Mesendoderm (in vitro differentiated cells): ENCODE data around the gene AGPAT1.
"Not testable (repeated sequence)": the region's sequence is repeated elsewhere in the genome, so short reads cannot be mapped to it uniquely, and the experiment has no call there.

Experiments used
- DNase-seq: peaks from one replicate; pipeline ENCODE4 v3.0.0; 2013
- H2AK5ac ChIP-seq: 2 replicates; pipeline ENCODE4 v1.6.1; 2013; ENCODE audit warnings: low read length, inconsistent platforms
- H2BK120ac ChIP-seq: 2 replicates; pipeline ENCODE4 v1.6.1; 2013; ENCODE audit warnings: low read depth, mild to moderate bottlenecking, low read length, moderate library complexity, mixed read lengths
- H2BK15ac ChIP-seq: replicated peaks from 2 replicates; pipeline ENCODE4 v1.6.1; 2013; ENCODE audit warnings: low read depth, mild to moderate bottlenecking, moderate library complexity
- H2BK5ac ChIP-seq: 2 replicates; pipeline ENCODE4 v1.6.1; 2013; ENCODE audit warnings: low read length, inconsistent platforms
- H3K18ac ChIP-seq: 2 replicates; pipeline ENCODE4 v1.6.1; 2013; ENCODE audit warnings: mild to moderate bottlenecking, low read length, mixed read lengths
- H3K23ac ChIP-seq: one replicate; pipeline ENCODE4 v1.6.1; 2013; ENCODE audit warnings: low read length
- H3K27ac ChIP-seq: 2 replicates; pipeline ENCODE4 v1.5.1; 2013; ENCODE audit warnings: low read depth, mild to moderate bottlenecking, inconsistent platforms, low read length, moderate library complexity
- H3K27me3 ChIP-seq: 2 replicates; pipeline ENCODE4 v1.6.1; 2013; ENCODE audit warnings: low read length, control low read depth, mild to moderate bottlenecking, inconsistent platforms; ENCODE audit not compliant: insufficient read depth, poor library complexity
- H3K36me3 ChIP-seq: 2 replicates; pipeline ENCODE4 v1.6.1; 2013; ENCODE audit warnings: low read length, inconsistent platforms; ENCODE audit not compliant: control insufficient read depth, insufficient read depth
- H3K4ac ChIP-seq: one replicate; pipeline ENCODE4 v1.6.1; 2013; ENCODE audit warnings: low read depth, mild to moderate bottlenecking, low read length, moderate library complexity
- H3K4me1 ChIP-seq: 2 replicates; pipeline ENCODE4 v1.6.1; 2013; ENCODE audit warnings: low read depth, low read length, inconsistent platforms; ENCODE audit not compliant: control insufficient read depth
- H3K4me2 ChIP-seq: 2 replicates; pipeline ENCODE4 v1.6.1; 2013; ENCODE audit warnings: low read length
- H3K4me3 ChIP-seq: 2 replicates; pipeline ENCODE4 v1.5.1; 2013; ENCODE audit warnings: mild to moderate bottlenecking, low read length
- H3K56ac ChIP-seq: one replicate; pipeline ENCODE4 v1.6.1; 2013; ENCODE audit warnings: low read length
- H3K79me1 ChIP-seq: 2 replicates; pipeline ENCODE4 v1.6.1; 2013; ENCODE audit warnings: low read length, inconsistent platforms
- H3K79me2 ChIP-seq: 2 replicates; pipeline ENCODE4 v1.6.1; 2013; ENCODE audit warnings: mild to moderate bottlenecking, low read length; ENCODE audit not compliant: control insufficient read depth, insufficient read depth
- H3K9ac ChIP-seq: 2 replicates; pipeline ENCODE4 v1.6.1; 2013; ENCODE audit warnings: low read length, inconsistent platforms
- H4K5ac ChIP-seq: one replicate; pipeline ENCODE4 v1.6.1; 2013; ENCODE audit warnings: low read length
- H4K8ac ChIP-seq: one replicate; pipeline ENCODE4 v1.6.1; 2013; ENCODE audit warnings: low read depth, mild to moderate bottlenecking, control low read depth, low read length, moderate library complexity
- WGBS: extraction: QIAGEN DNeasy Blood & Tissue Kit; methylation state at CpG from one replicate; pipeline ENCODE4 v1.1.7; 2013; ENCODE audit warnings: low lambda C conversion rate, missing lambda C conversion rate; ENCODE audit not compliant: insufficient coverage; ENCODE audit errors: extremely low coverage; 5-methylcytosine and 5-hydroxymethylcytosine counted together

AGPAT1 gene

DNA sequence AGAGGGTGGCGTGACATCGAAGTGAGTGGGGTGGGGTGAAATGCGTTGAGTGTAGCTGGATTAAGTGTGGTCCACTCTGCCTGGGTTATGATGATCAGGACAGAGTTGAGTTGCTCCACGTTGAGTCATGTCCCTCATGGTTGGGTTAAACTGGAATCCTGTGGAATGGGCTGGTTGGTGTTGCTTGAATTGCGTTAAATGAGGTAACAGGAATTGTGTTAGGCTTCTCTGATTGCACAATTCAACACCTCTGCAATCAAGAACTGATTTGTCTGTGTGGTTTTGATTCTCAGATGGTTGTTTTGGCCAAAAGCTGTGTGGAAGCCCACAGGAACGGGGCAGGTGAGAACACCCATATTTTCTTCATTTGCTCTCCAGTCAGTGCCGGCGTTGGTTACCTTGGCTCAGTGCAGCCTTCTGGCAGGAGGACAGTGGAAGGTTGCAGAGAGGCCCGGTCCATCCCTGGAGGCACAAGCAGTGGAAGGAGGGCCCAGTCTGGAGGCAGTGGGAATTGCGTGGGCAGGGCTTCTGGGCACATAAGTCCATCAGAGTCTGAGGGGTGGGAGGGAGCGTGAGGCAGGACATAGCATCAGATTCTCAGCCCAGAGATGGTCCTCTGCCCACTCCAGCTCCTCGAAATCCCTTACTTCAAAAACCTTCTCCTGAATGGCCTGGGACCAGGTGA lies 36.3 kb upstream of the AGPAT1 start:
- no peak overlapping the region for H4K8ac ChIP-seq
- no peak overlapping the region for H3K4me2 ChIP-seq
- no peak for DNase-seq
- no peak overlapping the region for H3K23ac ChIP-seq
- H4K5ac ChIP-seq: no peak overlapping the region
- no peak overlapping the region for H3K27ac ChIP-seq
- no peaks in the 10 kb centered on the region for H3K27me3 ChIP-seq
- no peak overlapping the region for H3K9ac ChIP-seq
- no CpG with 5 or more reads among the region's 12 CpGs for WGBS
- no peaks in the 10 kb centered on the region for H3K36me3 ChIP-seq
- H2BK15ac ChIP-seq: no peak overlapping the region
- H3K4ac ChIP-seq: no peak overlapping the region
- no peak overlapping the region for H3K56ac ChIP-seq
- H2BK120ac ChIP-seq: no peak overlapping the region
- H3K79me2 ChIP-seq: no peaks in the 10 kb centered on the region
- no peaks in the 10 kb centered on the region for H3K79me1 ChIP-seq
- no peak overlapping the region for H2AK5ac ChIP-seq
- H2BK5ac ChIP-seq: no peak overlapping the region
- no peak overlapping the region for H3K4me3 ChIP-seq
- H3K4me1 ChIP-seq: no peaks in the 10 kb centered on the region
- no peak overlapping the region for H3K18ac ChIP-seq

DNA sequence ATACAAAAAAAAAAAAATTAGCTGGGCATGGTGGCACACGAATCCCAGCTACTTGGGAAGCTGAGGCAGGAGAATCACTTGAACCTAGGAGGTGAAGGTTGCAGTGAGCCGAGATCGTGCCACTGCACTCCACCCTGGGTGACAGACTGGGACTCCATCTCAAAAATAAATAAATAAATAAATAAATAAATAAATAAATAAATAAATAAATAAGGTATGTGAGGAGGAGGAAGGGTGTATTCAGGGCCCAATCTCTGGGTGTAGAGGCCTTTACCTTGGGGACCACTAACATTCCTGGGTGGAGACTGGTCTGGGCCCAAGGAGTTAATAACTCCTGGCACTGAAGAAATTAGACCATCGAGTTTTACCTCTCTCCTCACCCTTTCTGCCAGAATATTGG lies 35.5 kb upstream of the AGPAT1 start:
- not testable (repeated sequence) for H4K5ac ChIP-seq, H3K79me2 ChIP-seq, H3K4me3 ChIP-seq, H3K18ac ChIP-seq, H3K56ac ChIP-seq, H3K9ac ChIP-seq, H2BK120ac ChIP-seq, H3K4me2 ChIP-seq, H2BK15ac ChIP-seq, H3K4me1 ChIP-seq, H3K4ac ChIP-seq, H3K79me1 ChIP-seq, H3K23ac ChIP-seq, H2AK5ac ChIP-seq, H2BK5ac ChIP-seq, H3K36me3 ChIP-seq, H3K27me3 ChIP-seq, H4K8ac ChIP-seq, H3K27ac ChIP-seq, DNase-seq
- no CpG with 5 or more reads among the region's 4 CpGs for WGBS

DNA sequence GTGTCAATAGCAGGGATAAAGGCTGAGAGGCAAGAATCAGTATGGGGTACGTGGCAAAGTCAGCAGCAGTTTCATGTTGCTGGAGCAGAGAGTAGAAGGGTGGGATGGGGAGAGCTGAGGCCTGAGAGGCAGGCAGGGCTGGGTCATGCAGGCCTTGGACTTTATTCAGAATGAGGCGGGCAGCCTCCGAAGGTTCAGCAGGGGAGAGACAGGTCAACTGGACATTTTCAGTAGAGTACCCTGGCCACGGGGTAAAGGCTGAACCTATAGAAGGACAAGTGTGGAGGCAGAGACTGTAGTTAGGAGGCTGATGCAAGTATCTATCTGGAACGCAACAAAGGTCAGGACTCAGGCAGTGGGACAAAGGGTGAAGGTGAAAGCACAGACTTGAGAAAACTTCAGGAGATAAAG lies 34.3 kb upstream of the AGPAT1 start:
- Histone ChIP-seq H3K23ac (no peak overlapping the region), H3K79me2 (no peaks in the 10 kb centered on the region), H3K56ac (no peak overlapping the region), H3K4me2 (no peak overlapping the region), H3K27ac (no peak overlapping the region), H3K79me1 (no peaks in the 10 kb centered on the region), H2AK5ac (no peak overlapping the region), H2BK5ac (no peak overlapping the region), H3K9ac (no peak overlapping the region), H3K27me3 (no peaks in the 10 kb centered on the region), H3K4ac (no peak overlapping the region), H3K18ac (no peak overlapping the region), H3K4me1 (no peaks in the 10 kb centered on the region), H2BK15ac (no peak overlapping the region), H3K36me3 (no peaks in the 10 kb centered on the region), H4K5ac (no peak overlapping the region), H3K4me3 (no peak overlapping the region), H4K8ac (no peak overlapping the region), H2BK120ac (no peak overlapping the region)
- no peak for DNase-seq
- no CpG with 5 or more reads among the region's 5 CpGs for WGBS

DNA sequence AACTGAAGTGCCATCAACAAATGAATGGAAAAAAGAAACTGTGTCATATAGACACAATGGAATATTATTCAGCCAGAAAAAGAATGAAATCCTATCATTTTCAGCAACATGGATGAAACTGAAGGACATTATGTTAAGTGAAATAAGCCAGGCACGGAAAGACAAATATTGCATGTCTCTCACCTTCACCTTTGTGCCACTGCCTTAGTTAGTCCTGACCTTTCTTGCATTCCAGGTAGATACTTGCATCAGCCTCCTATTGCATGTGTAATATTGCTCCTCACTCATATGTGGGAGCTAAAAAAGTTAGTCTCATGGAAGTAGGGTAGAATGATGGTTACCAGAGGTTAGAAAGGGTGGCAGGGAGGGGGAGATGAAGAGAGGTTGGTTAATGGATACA lies 33.1 kb upstream of the AGPAT1 start:
- H2BK120ac ChIP-seq: no peak overlapping the region
- H2BK15ac ChIP-seq: no peak overlapping the region
- no peaks in the 10 kb centered on the region for H3K79me1 ChIP-seq
- no peak overlapping the region for H3K56ac ChIP-seq
- no peak overlapping the region for H3K9ac ChIP-seq
- H3K4ac ChIP-seq: no peak overlapping the region
- H3K36me3 ChIP-seq: no peaks in the 10 kb centered on the region
- H3K23ac ChIP-seq: no peak overlapping the region
- H3K18ac ChIP-seq: no peak overlapping the region
- H3K4me1 ChIP-seq: no peaks in the 10 kb centered on the region
- no peak overlapping the region for H3K27ac ChIP-seq
- no CpG with 5 or more reads among the region's 1 CpG for WGBS
- H2BK5ac ChIP-seq: no peak overlapping the region
- H2AK5ac ChIP-seq: no peak overlapping the region
- DNase-seq: no peak
- no peaks in the 10 kb centered on the region for H3K79me2 ChIP-seq
- no peak overlapping the region for H3K4me2 ChIP-seq
- no peak overlapping the region for H3K4me3 ChIP-seq
- H3K27me3 ChIP-seq: no peaks in the 10 kb centered on the region
- H4K8ac ChIP-seq: no peak overlapping the region
- H4K5ac ChIP-seq: no peak overlapping the region

DNA sequence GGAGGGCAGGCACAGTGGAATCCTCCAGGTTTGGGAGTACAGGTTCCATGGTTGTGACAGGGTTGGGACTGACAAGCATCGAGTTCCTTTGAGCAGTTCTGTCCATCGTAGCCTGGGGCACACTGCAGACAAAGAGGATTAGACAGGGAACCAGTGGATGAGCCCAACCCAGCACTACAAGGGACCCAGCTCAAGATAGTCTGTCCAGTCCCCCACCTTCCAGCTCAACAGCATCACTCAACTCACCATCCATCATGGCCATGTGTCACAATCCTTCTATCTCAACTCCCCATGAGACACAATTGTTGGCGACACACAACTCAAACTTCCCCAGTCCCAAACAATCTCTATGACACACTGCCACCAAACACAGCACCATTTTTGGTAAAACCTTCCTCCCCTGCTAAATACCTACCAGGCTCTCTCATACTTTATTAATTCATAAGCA lies 28.4 kb upstream of the AGPAT1 start:
- no CpG with 5 or more reads among the region's 3 CpGs for WGBS
- DNase-seq: no peak
- Histone ChIP-seq H3K4ac (no peak overlapping the region), H2AK5ac (no peak overlapping the region), H3K18ac (no peak overlapping the region), H3K23ac (no peak overlapping the region), H2BK5ac (no peak overlapping the region), H3K4me1 (no peaks in the 10 kb centered on the region), H2BK120ac (no peak overlapping the region), H3K4me2 (no peak overlapping the region), H3K56ac (no peak overlapping the region), H4K5ac (no peak overlapping the region), H3K27ac (no peak overlapping the region), H3K79me1 (no peaks in the 10 kb centered on the region), H3K9ac (no peak overlapping the region), H3K27me3 (no peaks in the 10 kb centered on the region), H3K4me3 (no peak overlapping the region), H2BK15ac (no peak overlapping the region), H3K36me3 (no peaks in the 10 kb centered on the region), H4K8ac (no peak overlapping the region), H3K79me2 (no peaks in the 10 kb centered on the region)
